ENCODE results near the gene FDPS. TPM values are rescaled to one million over a fixed set of nuclear protein-coding genes. Genes with fewer than 3 reads are reported as not detected.

Gene FDPS
- total RNA-seq, 1 donor from 2014 or later, result 160 TPM

GRCh38 chr1:155307247-155307740 lies 1.4 kb upstream of the FDPS start:
- intact Hi-C loops (cut with DNase I), result no loop called here
- DNase-seq (ENCODE audit: low spot score) (no peak), ATAC-seq (no peak)

GRCh38 chr1:155309423-155310021 lies 856 bp downstream of the FDPS start:
- DNase-seq (ENCODE audit: low spot score), result peak; percentile 75
- peak; percentile 0 for ATAC-seq
- intact Hi-C loops (cut with DNase I), result no loop called here

GRCh38 chr1:155313261-155313660 lies 4.6 kb downstream of the FDPS start:
- intact Hi-C loops (cut with DNase I), result no loop called here
- ATAC-seq (no peak), DNase-seq (ENCODE audit: low spot score) (no peak)

- ATAC-seq, result no peak
- no peak for DNase-seq (ENCODE audit: low spot score)
- intact Hi-C loops (cut with DNase I), result no loop called here
Measured at GRCh38 chr1:155316922-155317321, 8.3 kb downstream of the FDPS start.

- DNase-seq (ENCODE audit: low spot score) (no peak), ATAC-seq (no peak)
- intact Hi-C loops (cut with DNase I), result no loop called here
Measured at GRCh38 chr1:155318082-155318481, 9.4 kb downstream of the FDPS start.

- intact Hi-C loops (cut with DNase I), result no loop called here
- ATAC-seq (no peak), DNase-seq (ENCODE audit: low spot score) (no peak)
Measured at GRCh38 chr1:155319536-155319935, 10.9 kb downstream of the FDPS start.

GRCh38 chr1:155320252-155320651 lies 11.6 kb downstream of the FDPS start:
- ATAC-seq (no peak), DNase-seq (ENCODE audit: low spot score) (no peak)
- intact Hi-C loops (cut with DNase I), result loop anchor here (5.0 kb wide), 1 partner anchor 48 kb away; the partner anchor contains the start of gene CLK2

- intact Hi-C loops (cut with DNase I), result loop anchor here (5.0 kb wide), 1 partner anchor 49 kb away; the partner anchor contains the start of gene CLK2
- DNase-seq (ENCODE audit: low spot score), result peak; percentile 92
- peak; percentile 68 for ATAC-seq
Measured at GRCh38 chr1:155320661-155321617, 12.3 kb downstream of the FDPS start, which contains the start of gene RUSC1. RUSC1 (plus strand) TSS chr1:155320894; CDS start chr1:155321774, 880 bp downstream.

GRCh38 chr1:155321639-155322503 lies 13.2 kb downstream of the FDPS start:
- no peak for ATAC-seq
- intact Hi-C loops (cut with DNase I), result loop anchor here (5.0 kb wide), 1 partner anchor 50 kb away; the partner anchor contains the start of gene CLK2
- peak; percentile 60 for DNase-seq (ENCODE audit: low spot score)

- intact Hi-C loops (cut with DNase I), result loop anchor here (5.0 kb wide), 1 partner anchor 50 kb away; the partner anchor contains the start of gene CLK2
- peak; percentile 71 for DNase-seq (ENCODE audit: low spot score)
- ATAC-seq, result no peak
Measured at GRCh38 chr1:155322571-155322952, 13.9 kb downstream of the FDPS start.

GRCh38 chr1:155322953-155323728 lies 14.5 kb downstream of the FDPS start:
- intact Hi-C loops (cut with DNase I), result loop anchor here (5.0 kb wide), 1 partner anchor 51 kb away; the partner anchor contains the start of gene CLK2
- ATAC-seq (peak; percentile 52), DNase-seq (ENCODE audit: low spot score) (peak; percentile 94)

GRCh38 chr1:155323729-155324036 lies 15.0 kb downstream of the FDPS start:
- intact Hi-C loops (cut with DNase I), result loop anchor here (5.0 kb wide), 1 partner anchor 51 kb away; the partner anchor contains the start of gene CLK2
- DNase-seq (ENCODE audit: low spot score), result peak; percentile 95
- peak; percentile 80 for ATAC-seq

GRCh38 chr1:155324037-155324716 lies 15.5 kb downstream of the FDPS start:
- ATAC-seq, result peak; percentile 90
- DNase-seq (ENCODE audit: low spot score), result peak; percentile 98
- intact Hi-C loops (cut with DNase I), result loop anchor here (5.0 kb wide), 1 partner anchor 52 kb away; the partner anchor contains the start of gene CLK2

- ATAC-seq (no peak), DNase-seq (ENCODE audit: low spot score) (peak; percentile 79)
- intact Hi-C loops (cut with DNase I), result loop anchor here (5.0 kb wide), 1 partner anchor 53 kb away; the partner anchor contains the start of gene CLK2
Measured at GRCh38 chr1:155324717-155325602, 16.3 kb downstream of the FDPS start.

GRCh38 chr1:155325603-155325893 lies 16.9 kb downstream of the FDPS start:
- no peak for DNase-seq (ENCODE audit: low spot score)
- intact Hi-C loops (cut with DNase I), result no loop called here
- ATAC-seq, result no peak

GRCh38 chr1:155326020-155326526 lies 17.4 kb downstream of the FDPS start:
- ATAC-seq, result no peak
- intact Hi-C loops (cut with DNase I), result no loop called here
- no peak for DNase-seq (ENCODE audit: low spot score)

Data from sciatic nerve (tissue), 2 donors.